ENCODE measurements around the gene MRPL49. TPM values are rescaled to one million over a fixed set of nuclear protein-coding genes. Genes with fewer than 3 reads are reported as not detected.

The MRPL49 gene
- total and polyA plus RNA-seq, 2 of the 13 experiments (the other 11 are each of a cell fraction or from before 2014, with no cell fraction given), result 39.2 to 53.3 TPM

DNA sequence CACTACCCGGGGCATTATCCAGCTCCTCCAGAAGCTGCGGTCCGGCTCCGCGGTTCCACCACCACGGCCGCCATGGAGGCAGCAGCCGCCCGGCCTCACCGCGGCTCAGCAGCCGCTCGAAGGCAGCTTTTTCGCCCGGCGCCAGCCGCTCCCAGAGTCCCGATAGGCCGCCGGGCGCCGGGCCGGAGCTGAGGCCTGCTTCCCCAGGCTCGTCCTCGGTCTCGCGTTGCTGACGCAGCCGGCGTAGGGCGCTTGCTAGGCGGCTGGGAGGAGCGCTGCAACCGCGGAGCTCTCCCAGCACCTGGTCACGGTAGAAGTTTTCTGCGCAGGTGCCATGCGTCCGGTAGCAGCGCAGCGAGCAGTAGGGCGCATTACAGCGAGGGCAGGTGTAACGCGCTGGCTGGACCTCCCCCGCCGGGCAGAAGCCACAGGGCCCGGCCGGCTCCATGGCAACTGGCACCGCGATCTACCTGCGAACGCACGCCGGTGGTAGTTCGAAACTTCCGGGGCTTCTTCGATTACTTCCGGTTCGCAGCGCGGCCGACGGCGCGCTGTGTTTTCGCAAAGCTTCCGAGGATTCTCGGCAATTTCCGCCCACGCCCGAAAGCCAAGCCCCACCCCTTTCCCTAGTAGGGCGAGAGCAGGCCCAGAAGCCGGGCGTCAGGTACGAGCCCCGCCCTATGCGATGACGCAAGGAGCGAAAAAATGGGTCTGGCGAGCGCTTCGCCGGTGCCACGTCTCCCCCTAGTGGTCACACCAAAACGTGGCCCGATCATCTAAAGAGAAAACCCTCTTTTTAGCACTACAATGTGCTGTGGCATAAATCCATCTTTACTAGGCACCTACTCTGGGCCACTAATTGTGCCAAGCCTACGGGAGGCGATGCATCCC is 4.7 kb upstream of the MRPL49 start, which contains the start of gene ZNHIT2 (continued):
- TF ChIP-seq REPIN1 (CRISPR knock-in tag; IDR thresholded peaks at IDR 0.05; ENCODE audit: borderline replicate concordance, low read depth), result 0 out of 2 replicates have a peak, but pooled peaks have one; percentile 38
- TF ChIP-seq MEIS1 (CRISPR knock-in tag; IDR thresholded peaks at IDR 0.05; ENCODE audit: borderline replicate concordance), result peak; percentile 79
- 0 out of 2 replicates have a peak, but pooled peaks have one; percentile 33 for TF ChIP-seq REL (CRISPR knock-in tag; conservative IDR thresholded peaks at IDR 0.05)
- TF ChIP-seq NCOA2 (CRISPR knock-in tag; IDR thresholded peaks at IDR 0.05), result peak; percentile 47
- peak; percentile 28; the same call in 1 of the 2 replicates for TF ChIP-seq ZFAT (CRISPR knock-in tag; conservative IDR thresholded peaks at IDR 0.05)
- TF ChIP-seq MIER2 (CRISPR knock-in tag; IDR thresholded peaks at IDR 0.05), result no peak
- no peak for TF ChIP-seq ZNF780A (CRISPR knock-in tag; IDR thresholded peaks at IDR 0.05)
- TF ChIP-seq MIER3 (CRISPR knock-in tag; IDR thresholded peaks at IDR 0.05; ENCODE audit: borderline replicate concordance), result peak; percentile 78; the same call in 1 of the 2 replicates
- TF ChIP-seq ZNF260 (CRISPR knock-in tag; IDR thresholded peaks at IDR 0.05; ENCODE audit: borderline replicate concordance, low read depth), result no peak; the same call in 1 of the 2 replicates
- peak; percentile 99 for TF ChIP-seq GABPB1 (CRISPR knock-in tag; IDR thresholded peaks at IDR 0.05)
- TF ChIP-seq ZBTB42 (CRISPR knock-in tag; IDR thresholded peaks at IDR 0.05), result peak; percentile 80; the same call in 1 of the 2 replicates
- peak; percentile 71 for TF ChIP-seq CCAR2 (optimal IDR thresholded peaks at IDR 0.05; ENCODE audit: low read depth, low read length)
- no peak for TF ChIP-seq ZNF333 (CRISPR knock-in tag; IDR thresholded peaks at IDR 0.05; ENCODE audit: borderline replicate concordance)
- no peak for TF ChIP-seq KLF13 (CRISPR knock-in tag; IDR thresholded peaks at IDR 0.05)
- TF ChIP-seq ZSCAN29 (CRISPR knock-in tag; conservative IDR thresholded peaks at IDR 0.05), result 0 out of 2 replicates have a peak, but pooled peaks have one; percentile 22
- TF ChIP-seq, protein P1, sequence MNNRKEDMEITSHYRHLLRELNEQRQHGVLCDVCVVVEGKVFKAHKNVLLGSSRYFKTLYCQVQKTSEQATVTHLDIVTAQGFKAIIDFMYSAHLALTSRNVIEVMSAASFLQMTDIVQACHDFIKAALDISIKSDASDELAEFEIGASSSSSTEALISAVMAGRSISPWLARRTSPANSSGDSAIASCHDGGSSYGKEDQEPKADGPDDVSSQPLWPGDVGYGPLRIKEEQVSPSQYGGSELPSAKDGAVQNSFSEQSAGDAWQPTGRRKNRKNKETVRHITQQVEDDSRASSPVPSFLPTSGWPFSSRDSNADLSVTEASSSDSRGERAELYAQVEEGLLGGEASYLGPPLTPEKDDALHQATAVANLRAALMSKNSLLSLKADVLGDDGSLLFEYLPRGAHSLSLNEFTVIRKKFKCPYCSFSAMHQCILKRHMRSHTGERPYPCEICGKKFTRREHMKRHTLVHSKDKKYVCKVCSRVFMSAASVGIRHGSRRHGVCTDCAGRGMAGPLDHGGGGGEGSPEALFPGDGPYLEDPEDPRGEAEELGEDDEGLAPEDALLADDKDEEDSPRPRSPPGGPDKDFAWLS (CRISPR knock-in tag; IDR thresholded peaks at IDR 0.05; ENCODE audit: borderline replicate concordance), result no peak
- no peak for TF ChIP-seq ZNF546 (CRISPR knock-in tag; conservative IDR thresholded peaks at IDR 0.05)
- TF ChIP-seq HNRNPLL (IDR thresholded peaks at IDR 0.05; ENCODE audit: low read depth, low read length, poor library complexity, severe bottlenecking), result peak; percentile 89
- peak; percentile 61 for TF ChIP-seq ZEB1 (IDR thresholded peaks at IDR 0.05; ENCODE audit: insufficient replicate concordance, low read depth)
- no peak for TF ChIP-seq SMAD9 (CRISPR knock-in tag; IDR thresholded peaks at IDR 0.05)
- peak; percentile 99 for TF ChIP-seq NR2C2 (CRISPR knock-in tag; IDR thresholded peaks at IDR 0.05; ENCODE audit: borderline replicate concordance)
- no peak; the same call in none of the 2 replicates for TF ChIP-seq ZNF724P (CRISPR knock-in tag; IDR thresholded peaks at IDR 0.05; ENCODE audit: borderline replicate concordance)
- TF ChIP-seq CBX2 (IDR thresholded peaks at IDR 0.05; ENCODE audit: low read depth, low read length), result no peak
- no peak for TF ChIP-seq CBX2 (CRISPR knock-in tag; IDR thresholded peaks at IDR 0.05; ENCODE audit: low read depth)
- TF ChIP-seq ZNF674 (CRISPR knock-in tag; IDR thresholded peaks at IDR 0.05; ENCODE audit: low read depth), result 0 out of 2 replicates have a peak, but pooled peaks have one; percentile 38
- no peak; the same call in 1 of the 2 replicates for TF ChIP-seq ZNF660 (CRISPR knock-in tag; IDR thresholded peaks at IDR 0.05; ENCODE audit: borderline replicate concordance, low read depth)
- peak; percentile 44; the same call in 1 of the 2 replicates for TF ChIP-seq TBX3 (IDR thresholded peaks at IDR 0.05; ENCODE audit: borderline replicate concordance)
- peak; percentile 33; the same call in 1 of the 2 replicates for TF ChIP-seq MAF1 (CRISPR knock-in tag; IDR thresholded peaks at IDR 0.05; ENCODE audit: borderline replicate concordance)
- no peak for TF ChIP-seq ZFP36L1 (CRISPR knock-in tag; IDR thresholded peaks at IDR 0.05)
- TF ChIP-seq RCOR2 (CRISPR knock-in tag; IDR thresholded peaks at IDR 0.05), result no peak

Measured in HepG2 (cell line).